ENCODE data around the gene TYW1B. TPM values are rescaled to one million over a fixed set of nuclear protein-coding genes. Genes with fewer than 3 reads are reported as not detected.
"Not testable (repeated sequence)": the region's sequence is repeated elsewhere in the genome, so short reads cannot be mapped to it uniquely, and the experiment has no call there.

The TYW1B gene
- total RNA-seq, 5 donors from 2014 or later (not counting 1 experiment from before 2014, with no cell fraction given): 3.7 to 7.3 (median 5.7) TPM

DNA sequence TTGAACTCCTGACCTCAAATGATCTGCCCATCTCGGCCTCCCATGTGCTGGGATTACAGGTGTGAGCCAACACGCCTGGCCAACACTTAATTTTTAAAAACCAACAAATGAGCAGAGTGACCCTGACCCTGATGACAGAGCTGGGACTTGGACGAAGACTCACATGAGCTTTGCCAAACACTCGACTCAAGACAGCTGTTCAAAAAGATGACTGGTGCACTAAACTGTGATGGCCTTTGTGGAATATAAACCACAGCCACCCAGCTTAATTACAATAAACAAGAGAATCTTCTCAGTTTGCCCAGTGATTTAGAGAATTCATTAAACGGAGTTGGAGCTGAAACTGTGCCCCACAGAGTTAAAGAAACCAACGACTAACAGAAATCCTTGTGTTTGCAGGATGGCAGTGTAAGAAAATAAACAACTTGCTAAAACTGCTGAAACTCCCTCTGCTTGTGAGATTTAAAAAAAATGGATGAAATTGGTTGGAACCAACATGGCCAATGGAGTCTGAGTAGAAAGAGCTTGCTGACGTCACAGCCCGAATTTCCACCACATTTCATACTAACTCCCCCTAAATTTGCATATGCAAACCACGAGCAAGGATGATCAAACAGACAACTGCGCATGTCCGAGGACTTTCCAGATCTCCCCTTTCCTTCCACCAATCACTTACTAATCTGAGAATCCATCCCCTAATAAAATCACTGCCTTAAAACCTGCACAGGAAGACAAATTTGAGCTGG lies 209.4 kb downstream of the TYW1B start:
- H3K27me3 Mint-ChIP-seq; H3K4me3 Mint-ChIP-seq; DNase-seq; H3K4me1 Mint-ChIP-seq; POLR2A ChIA-PET; H3K36me3 ChIP-seq (ENCODE audit: control insufficient read depth in 2 of 2, extremely low read depth in 1 of 2, insufficient read depth in 1 of 2, low read length in 1 of 2); H3K4me1 ChIP-seq (ENCODE audit: control insufficient read depth in 1 of 2, extremely low read depth in 1 of 2, insufficient read depth in 2 of 2, low read length in 2 of 2); H3K9me3 ChIP-seq; H3K27ac ChIP-seq (ENCODE audit: low read length); H3K27ac Mint-ChIP-seq; CTCF ChIA-PET; ATAC-seq (replicated peaks in 1 of 4); H3K4me3 ChIP-seq (ENCODE audit: control insufficient read depth in 1 of 2, extremely low read depth in 1 of 2, low read length in 1 of 2); H3K27me3 ChIP-seq (replicated peaks in 1 of 2; ENCODE audit: control insufficient read depth in 2 of 2, extremely low read depth in 1 of 2, insufficient read depth in 2 of 2, low read length in 1 of 2): not testable (repeated sequence)
- peaks cover 0 to 14% (median 7%) of the 10 kb centered on the region in 3 donors for H3K9me3 Mint-ChIP-seq
- H3K36me3 Mint-ChIP-seq: peaks cover 50% of the 10 kb centered on the region
- WGBS (ENCODE audit: insufficient coverage): 90% methylated on average over 7 of the region's 11 CpGs

DNA sequence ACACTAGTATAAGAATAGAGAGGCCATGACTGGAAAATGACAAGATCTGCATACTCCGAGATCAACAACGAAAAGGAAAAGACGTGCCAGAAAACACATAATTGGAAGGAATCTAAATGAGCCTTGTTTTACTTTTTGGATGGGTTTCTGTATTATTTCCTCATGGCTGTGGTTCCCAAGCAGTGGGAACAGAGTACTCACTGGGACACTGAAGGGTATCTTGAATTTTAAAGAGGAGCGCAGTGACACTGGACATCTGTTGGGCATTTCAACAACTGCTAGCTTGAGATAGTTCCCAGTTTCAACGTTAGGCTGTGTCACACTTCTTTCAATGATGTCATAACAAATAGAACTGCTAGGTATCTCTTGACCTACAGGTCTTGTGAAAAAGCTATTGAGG lies 218.2 kb downstream of the TYW1B start:
- H3K4me1 Mint-ChIP-seq; POLR2A ChIA-PET; CTCF ChIA-PET; H3K27me3 Mint-ChIP-seq; H3K27ac ChIP-seq (ENCODE audit: low read length); ATAC-seq (replicated peaks in 1 of 4); H3K36me3 ChIP-seq (ENCODE audit: control insufficient read depth in 2 of 2, extremely low read depth in 1 of 2, insufficient read depth in 1 of 2, low read length in 1 of 2); DNase-seq; H3K27ac Mint-ChIP-seq; H3K4me3 ChIP-seq (ENCODE audit: control insufficient read depth in 1 of 2, extremely low read depth in 1 of 2, low read length in 1 of 2); H3K4me3 Mint-ChIP-seq; H3K4me1 ChIP-seq (ENCODE audit: control insufficient read depth in 1 of 2, extremely low read depth in 1 of 2, insufficient read depth in 2 of 2, low read length in 2 of 2); H3K9me3 ChIP-seq; H3K9me3 Mint-ChIP-seq; H3K27me3 ChIP-seq (replicated peaks in 1 of 2; ENCODE audit: control insufficient read depth in 2 of 2, extremely low read depth in 1 of 2, insufficient read depth in 2 of 2, low read length in 1 of 2): not testable (repeated sequence)
- peaks cover 65% of the 10 kb centered on the region for H3K36me3 Mint-ChIP-seq
- 100% methylated on average over 3 of the region's 5 CpGs for WGBS (ENCODE audit: insufficient coverage)

DNA sequence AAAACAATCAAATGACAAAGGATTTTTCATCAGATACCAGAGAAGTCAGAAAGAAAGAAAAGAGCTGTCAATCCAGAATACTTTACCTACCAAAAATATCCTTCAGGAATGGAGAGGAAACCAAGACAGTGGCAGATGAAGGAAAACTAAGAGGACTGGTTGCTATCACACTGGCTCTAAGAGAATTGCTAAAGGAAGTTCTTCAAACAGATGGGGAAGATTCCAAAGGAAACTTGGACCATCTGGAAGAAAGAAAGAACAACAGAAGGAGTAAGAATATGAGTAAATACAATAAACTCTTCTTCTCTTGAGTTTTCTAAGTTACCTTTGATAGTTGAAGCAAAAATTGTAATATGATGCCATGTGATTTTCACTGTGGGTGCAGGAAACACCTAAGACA lies 220.0 kb downstream of the TYW1B start:
- ATAC-seq (replicated peaks in 1 of 4); H3K4me3 Mint-ChIP-seq; H3K27me3 ChIP-seq (replicated peaks in 1 of 2; ENCODE audit: control insufficient read depth in 2 of 2, extremely low read depth in 1 of 2, insufficient read depth in 2 of 2, low read length in 1 of 2); H3K4me1 Mint-ChIP-seq; H3K4me3 ChIP-seq (ENCODE audit: control insufficient read depth in 1 of 2, extremely low read depth in 1 of 2, low read length in 1 of 2); H3K9me3 Mint-ChIP-seq; H3K36me3 ChIP-seq (ENCODE audit: control insufficient read depth in 2 of 2, extremely low read depth in 1 of 2, insufficient read depth in 1 of 2, low read length in 1 of 2); H3K27me3 Mint-ChIP-seq; POLR2A ChIA-PET; H3K27ac ChIP-seq (ENCODE audit: low read length); DNase-seq; H3K27ac Mint-ChIP-seq; H3K9me3 ChIP-seq; H3K4me1 ChIP-seq (ENCODE audit: control insufficient read depth in 1 of 2, extremely low read depth in 1 of 2, insufficient read depth in 2 of 2, low read length in 2 of 2); CTCF ChIA-PET: not testable (repeated sequence)
- H3K36me3 Mint-ChIP-seq: peaks cover 67% of the 10 kb centered on the region

DNA sequence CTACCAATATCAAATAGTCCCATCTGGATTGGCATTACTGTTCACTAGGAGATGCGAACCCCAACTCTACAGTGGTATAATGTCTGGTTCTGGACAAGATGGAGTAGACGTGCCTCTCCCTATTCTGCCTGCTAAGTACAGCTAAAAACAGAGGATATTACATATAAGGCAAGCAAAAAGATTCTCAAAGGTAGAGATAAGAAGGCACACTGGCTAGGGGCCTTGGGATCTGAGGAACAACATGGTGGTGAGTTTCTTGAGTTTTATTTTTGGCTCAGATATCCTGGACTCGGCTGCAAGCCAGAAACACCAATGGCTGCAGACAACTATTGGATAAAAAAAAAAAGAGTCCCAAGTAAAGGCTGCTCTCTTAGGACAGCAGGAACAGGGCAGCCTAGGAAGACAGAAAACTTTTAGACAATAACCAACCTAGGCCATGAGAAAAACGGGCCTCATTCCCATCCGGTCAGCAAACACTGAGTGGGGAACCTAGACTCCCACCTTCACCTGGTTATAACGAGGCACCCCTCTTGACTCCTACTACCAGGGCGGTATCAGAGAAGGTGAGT lies 222.1 kb downstream of the TYW1B start:
- CTCF ChIA-PET; DNase-seq; H3K9me3 Mint-ChIP-seq; H3K9me3 ChIP-seq; H3K27ac Mint-ChIP-seq; H3K36me3 ChIP-seq (ENCODE audit: control insufficient read depth in 2 of 2, extremely low read depth in 1 of 2, insufficient read depth in 1 of 2, low read length in 1 of 2); H3K4me1 Mint-ChIP-seq; ATAC-seq (replicated peaks in 1 of 4); H3K27me3 Mint-ChIP-seq; H3K27me3 ChIP-seq (replicated peaks in 1 of 2; ENCODE audit: control insufficient read depth in 2 of 2, extremely low read depth in 1 of 2, insufficient read depth in 2 of 2, low read length in 1 of 2); H3K4me1 ChIP-seq (ENCODE audit: control insufficient read depth in 1 of 2, extremely low read depth in 1 of 2, insufficient read depth in 2 of 2, low read length in 2 of 2); POLR2A ChIA-PET; H3K4me3 Mint-ChIP-seq; H3K4me3 ChIP-seq (ENCODE audit: control insufficient read depth in 1 of 2, extremely low read depth in 1 of 2, low read length in 1 of 2); H3K27ac ChIP-seq (ENCODE audit: low read length): not testable (repeated sequence)
- WGBS (ENCODE audit: insufficient coverage): 100% methylated on average over 1 of the region's 7 CpGs
- H3K36me3 Mint-ChIP-seq: peaks cover 65% of the 10 kb centered on the region

DNA sequence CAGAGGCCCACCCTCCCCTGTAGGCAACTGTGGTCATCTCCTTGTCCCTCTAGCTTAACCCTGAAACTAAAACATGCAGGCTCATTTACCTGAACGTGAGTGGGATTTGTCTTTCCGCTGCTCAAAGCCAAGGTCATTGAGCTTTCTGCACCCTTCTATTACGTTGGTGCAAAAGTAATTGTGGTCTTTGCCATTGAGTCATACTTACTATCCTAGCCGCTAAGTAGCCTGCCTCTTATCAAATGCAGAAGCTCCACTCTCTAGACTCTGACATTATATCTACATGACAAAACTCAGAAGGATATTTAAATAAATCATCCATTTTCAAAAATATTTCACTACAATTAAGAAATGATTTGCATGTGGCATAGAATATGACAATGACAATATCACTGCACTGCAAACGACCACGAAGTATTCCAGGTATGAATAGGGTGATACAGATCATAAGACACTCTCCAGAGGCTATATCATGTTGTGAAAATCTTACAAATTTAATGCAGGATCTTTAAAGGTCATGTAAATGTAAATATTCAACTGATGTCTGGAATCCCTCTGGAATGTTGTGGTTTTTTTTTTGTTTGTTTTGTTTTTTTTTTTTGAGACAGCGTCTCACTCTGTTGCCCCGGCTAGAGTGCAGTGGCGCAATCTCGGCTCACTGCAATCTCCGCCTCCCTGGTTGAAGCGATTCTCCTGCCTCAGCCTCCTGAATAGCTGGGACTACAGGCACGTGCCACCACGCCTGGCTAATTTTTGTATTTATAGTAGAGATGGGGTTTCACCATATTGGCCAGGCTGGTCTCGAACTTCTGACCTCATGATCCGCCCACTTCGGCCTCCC lies 223.0 kb downstream of the TYW1B start:
- H3K27ac Mint-ChIP-seq; H3K4me3 Mint-ChIP-seq; H3K9me3 ChIP-seq; H3K4me1 ChIP-seq (ENCODE audit: control insufficient read depth in 1 of 2, extremely low read depth in 1 of 2, insufficient read depth in 2 of 2, low read length in 2 of 2); ATAC-seq (replicated peaks in 1 of 4); H3K4me1 Mint-ChIP-seq; H3K9me3 Mint-ChIP-seq; H3K36me3 ChIP-seq (ENCODE audit: control insufficient read depth in 2 of 2, extremely low read depth in 1 of 2, insufficient read depth in 1 of 2, low read length in 1 of 2); H3K4me3 ChIP-seq (ENCODE audit: control insufficient read depth in 1 of 2, extremely low read depth in 1 of 2, low read length in 1 of 2); DNase-seq; CTCF ChIA-PET; H3K27me3 ChIP-seq (replicated peaks in 1 of 2; ENCODE audit: control insufficient read depth in 2 of 2, extremely low read depth in 1 of 2, insufficient read depth in 2 of 2, low read length in 1 of 2); H3K27ac ChIP-seq (ENCODE audit: low read length); POLR2A ChIA-PET; H3K27me3 Mint-ChIP-seq: not testable (repeated sequence)
- peaks cover 59% of the 10 kb centered on the region for H3K36me3 Mint-ChIP-seq
- 95% methylated on average over 7 of the region's 17 CpGs for WGBS (ENCODE audit: insufficient coverage)

DNA sequence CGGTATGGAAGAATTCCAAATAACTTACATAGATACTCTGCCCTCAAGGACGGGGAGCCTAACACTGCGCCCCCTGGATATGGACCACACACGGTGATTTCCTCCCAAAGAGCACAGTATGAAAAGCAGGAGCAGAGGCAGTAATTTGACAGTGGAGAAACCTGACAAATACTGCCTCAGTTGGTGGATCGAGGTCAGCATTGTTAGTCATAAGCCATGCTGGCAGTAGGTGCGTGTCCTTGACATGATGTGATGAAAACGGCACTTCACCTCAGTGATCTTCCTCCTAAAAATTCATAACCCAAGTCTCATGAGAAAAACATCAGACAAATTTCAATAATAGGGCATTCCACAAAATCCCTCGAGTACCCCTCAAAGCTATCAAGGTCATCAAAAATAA lies 224.5 kb downstream of the TYW1B start:
- H3K9me3 Mint-ChIP-seq; DNase-seq; H3K27me3 ChIP-seq (replicated peaks in 1 of 2; ENCODE audit: control insufficient read depth in 2 of 2, extremely low read depth in 1 of 2, insufficient read depth in 2 of 2, low read length in 1 of 2); H3K4me1 ChIP-seq (ENCODE audit: control insufficient read depth in 1 of 2, extremely low read depth in 1 of 2, insufficient read depth in 2 of 2, low read length in 2 of 2); H3K4me3 Mint-ChIP-seq; H3K4me1 Mint-ChIP-seq; H3K27me3 Mint-ChIP-seq; POLR2A ChIA-PET; CTCF ChIA-PET; H3K27ac ChIP-seq (ENCODE audit: low read length); H3K9me3 ChIP-seq; H3K4me3 ChIP-seq (ENCODE audit: control insufficient read depth in 1 of 2, extremely low read depth in 1 of 2, low read length in 1 of 2); ATAC-seq (replicated peaks in 1 of 4); H3K27ac Mint-ChIP-seq; H3K36me3 ChIP-seq (ENCODE audit: control insufficient read depth in 2 of 2, extremely low read depth in 1 of 2, insufficient read depth in 1 of 2, low read length in 1 of 2): not testable (repeated sequence)
- peaks cover 52% of the 10 kb centered on the region for H3K36me3 Mint-ChIP-seq
- WGBS (ENCODE audit: insufficient coverage): 100% methylated on average over 3 of the region's 8 CpGs

All from T-cell (primary cell).